ENCODE results near the gene RPL35A.
"Not testable (repeated sequence)": the region's sequence is repeated elsewhere in the genome, so short reads cannot be mapped to it uniquely, and the experiment has no call there.

Gene RPL35A

DNA sequence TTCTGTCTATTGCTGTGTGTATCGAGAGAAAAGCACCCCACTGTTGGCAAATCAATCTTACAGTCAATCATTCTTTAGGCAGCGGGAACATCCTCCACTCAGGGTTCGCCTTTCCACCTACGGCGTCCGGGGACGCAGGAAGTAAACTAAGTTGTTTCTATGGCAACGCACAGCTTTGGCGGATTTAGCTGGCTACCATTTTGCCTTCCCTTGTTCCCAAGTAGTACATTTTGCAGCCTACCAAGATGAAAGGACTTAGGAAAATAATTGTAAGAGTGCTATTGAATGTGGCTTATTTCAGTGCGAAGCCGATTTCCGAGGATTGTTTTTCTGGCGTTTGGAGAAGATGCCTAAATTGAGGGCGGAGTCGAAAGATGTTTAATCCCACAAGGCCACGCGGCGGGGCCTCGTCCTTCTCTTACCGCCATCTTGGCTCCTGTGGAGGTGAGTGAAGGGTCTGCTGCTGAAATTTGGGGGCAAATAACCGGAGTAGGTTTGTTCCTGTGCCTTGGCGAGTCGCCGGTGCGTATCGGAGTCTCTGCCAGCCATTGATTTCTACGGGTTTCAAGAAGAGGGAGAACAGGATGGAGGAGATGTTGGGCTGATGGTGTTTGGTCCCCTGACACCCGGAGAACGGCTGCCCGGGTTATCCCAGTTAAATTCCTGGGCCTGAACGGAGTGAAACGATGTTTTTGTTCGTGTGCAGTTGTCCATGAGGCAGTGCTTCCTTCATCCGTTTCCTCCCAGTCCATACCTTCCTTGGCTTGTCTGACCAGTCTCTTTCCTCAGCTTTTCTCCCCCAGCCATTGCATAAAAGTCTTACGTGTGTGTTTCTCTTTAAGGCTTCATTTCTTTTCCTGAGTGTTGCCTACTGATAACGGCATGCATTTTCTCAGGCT is at the start of gene RPL35A:
Gene RPL35A (plus strand): TSS at position 413 of the 899 bp plus-strand sequence. CDS start 778 bp downstream, outside the sequence.
- DNase-seq = peak; percentile 94 to 97

- DNase-seq = no peak
Measured at GRCh38 chr3:197901626-197902025, 48.4 kb upstream of the RPL35A start.

DNA sequence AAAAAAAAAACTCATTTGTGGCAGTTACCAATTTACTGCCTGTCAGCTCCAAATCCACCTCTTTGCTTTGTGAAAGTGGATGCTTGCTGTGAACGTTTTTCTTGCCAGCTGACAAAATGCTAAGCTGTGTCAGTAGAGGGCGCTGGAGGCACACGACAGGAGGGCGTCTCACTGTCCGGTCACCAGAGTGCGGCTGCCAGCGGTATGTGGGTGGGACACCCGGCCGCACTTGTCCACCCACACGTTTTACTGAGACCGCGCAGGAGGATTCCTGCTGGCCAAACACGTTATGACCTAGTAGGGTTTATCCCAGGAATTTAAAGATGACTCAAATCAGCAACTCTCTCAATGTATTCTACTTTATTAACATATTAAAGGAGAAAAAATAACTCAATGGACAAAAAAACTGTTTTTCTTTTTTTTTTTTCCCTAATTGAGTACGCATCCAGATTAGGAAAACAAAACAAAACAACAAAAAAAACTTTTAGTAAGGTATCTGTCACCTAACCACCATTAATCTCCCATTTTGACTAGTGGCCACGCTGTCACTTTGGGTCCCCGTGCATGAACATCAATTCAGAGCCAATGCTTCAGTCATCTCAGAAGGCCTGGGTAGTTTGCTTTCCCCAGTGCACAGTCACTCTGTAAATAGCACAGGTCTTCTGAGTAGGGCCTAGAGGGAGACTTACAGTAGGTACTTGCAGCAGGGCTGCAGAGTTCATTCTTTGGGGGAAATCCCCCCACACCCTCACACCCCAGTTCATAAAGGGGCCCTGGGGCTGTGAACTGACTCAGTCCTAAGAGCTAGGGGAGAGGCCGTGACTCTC is 43.8 kb upstream of the RPL35A start:
- DNase-seq = peak; percentile 65 to 76

DNA sequence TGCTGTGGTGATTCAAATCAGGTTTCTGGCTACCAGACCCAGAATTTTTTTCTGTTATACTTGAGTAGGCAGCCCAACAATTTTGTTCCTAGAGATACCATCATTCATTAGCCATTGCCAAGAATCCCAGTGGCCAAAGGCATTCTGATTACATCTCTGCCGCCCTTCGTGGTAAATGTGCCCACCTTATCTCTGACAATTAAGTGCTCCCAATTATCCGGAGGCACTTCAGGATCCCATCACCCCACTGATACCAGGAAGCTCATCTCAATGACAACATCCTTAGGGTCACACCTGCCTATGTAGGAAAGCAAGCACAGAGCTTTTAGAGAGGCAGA is 43.2 kb upstream of the RPL35A start:
- DNase-seq = no peak

GRCh38 chr3:197907196-197907595 is 42.8 kb upstream of the RPL35A start:
- no peak for DNase-seq

DNA sequence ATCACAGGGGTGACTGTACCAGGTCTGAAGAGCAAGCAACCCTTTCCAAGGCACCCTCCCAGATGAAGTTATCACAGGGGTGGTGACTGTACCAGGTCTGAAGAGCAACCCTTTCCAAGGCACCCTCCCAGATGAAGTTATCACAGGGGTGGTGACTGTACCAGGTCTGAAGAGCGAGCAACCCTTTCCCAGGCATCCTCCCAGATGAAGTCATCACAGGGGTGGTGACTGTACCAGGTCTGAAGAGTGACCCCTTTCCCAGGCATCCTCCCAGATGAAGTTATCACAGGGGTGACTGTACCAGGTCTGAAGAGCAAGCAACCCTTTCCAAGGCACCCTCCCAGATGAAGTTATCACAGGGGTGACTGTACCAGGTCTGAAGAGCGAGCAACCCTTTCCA is 41.4 kb upstream of the RPL35A start:
- not testable (repeated sequence) for DNase-seq

- no peak for DNase-seq
Measured at GRCh38 chr3:197908957-197909701, 40.9 kb upstream of the RPL35A start.

DNA sequence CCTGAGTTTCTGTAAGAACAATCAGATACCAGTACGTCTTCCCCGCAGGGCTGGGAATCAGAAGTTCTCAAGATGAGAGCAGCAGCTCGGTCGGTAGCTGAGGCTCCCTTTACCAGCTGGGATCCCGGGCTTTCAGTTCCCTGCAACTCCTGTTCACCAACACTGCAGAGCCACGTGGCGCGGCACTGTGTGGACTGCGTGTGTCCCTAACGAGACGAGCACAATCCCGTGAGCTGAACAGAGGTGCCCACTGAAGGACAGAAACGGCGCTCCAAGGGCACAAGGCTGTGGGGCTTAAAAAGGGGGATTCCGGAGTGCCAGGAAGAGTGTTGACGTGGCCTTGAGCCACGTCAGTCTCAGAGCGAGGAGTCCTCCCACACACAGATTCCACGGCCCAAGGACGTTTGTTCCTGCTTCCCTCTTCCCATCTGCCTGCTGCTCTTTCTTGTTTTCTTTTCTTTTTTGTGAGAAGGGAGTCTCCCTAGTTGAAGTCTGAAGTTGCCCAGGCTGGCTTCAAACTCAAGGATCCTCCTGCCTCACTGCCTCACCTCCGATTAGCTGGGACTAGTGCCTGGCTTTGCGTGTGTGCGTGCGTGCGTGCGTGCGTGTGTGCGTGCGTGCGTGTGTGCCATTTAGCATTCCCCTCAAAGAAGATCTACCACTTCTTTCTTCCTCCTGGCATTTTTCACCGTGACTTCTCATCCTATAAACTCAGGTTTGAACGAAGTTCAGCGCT is 37.1 kb upstream of the RPL35A start:
- no peak for DNase-seq

DNA sequence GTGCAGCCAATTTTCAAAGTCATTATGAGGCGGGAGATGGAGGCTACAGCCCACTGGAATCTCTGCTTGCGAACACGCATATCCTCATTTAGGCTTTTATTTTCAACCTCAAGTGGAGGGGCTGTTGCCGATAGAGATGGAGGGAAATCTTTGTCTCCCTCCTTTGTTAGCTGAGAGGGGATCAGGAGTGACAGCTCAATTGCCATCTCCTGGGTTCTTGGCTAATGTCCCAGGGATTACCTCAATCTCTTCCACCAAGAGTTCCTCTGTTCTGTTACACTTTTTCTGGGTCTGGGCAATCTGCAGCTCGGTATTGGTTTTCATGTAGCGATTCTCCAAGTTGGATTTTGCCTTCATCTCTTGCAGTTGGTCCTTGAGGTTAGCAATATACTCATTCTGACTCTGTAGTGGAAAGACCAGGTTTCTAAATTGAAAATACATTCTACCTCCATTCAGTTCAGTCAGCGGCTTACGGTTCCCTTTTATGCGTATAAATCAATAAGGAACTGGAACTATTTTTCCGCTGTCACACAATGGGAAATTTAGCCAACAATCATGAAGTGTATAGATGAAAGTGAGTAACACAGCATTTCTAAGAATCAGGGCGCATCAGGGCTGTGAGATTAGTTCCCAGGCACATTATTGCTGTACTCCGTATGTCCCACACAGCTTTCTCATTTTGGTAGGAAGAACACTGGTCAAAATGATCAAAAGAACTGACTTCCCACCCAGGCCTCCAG is 36.2 kb upstream of the RPL35A start:
- no peak for DNase-seq

- not testable (repeated sequence) for DNase-seq
Measured at GRCh38 chr3:197921429-197922275, 28.3 kb upstream of the RPL35A start.

GRCh38 chr3:197926418-197926817 is 23.6 kb upstream of the RPL35A start:
- DNase-seq = peak; percentile 3 to 21

- DNase-seq = not testable (repeated sequence)
Measured at GRCh38 chr3:197927578-197927977, 22.4 kb upstream of the RPL35A start.

- no peak for DNase-seq
Measured at GRCh38 chr3:197936819-197937384, 13.1 kb upstream of the RPL35A start.

GRCh38 chr3:197940745-197941384 is 9.1 kb upstream of the RPL35A start:
- DNase-seq = no peak

DNA sequence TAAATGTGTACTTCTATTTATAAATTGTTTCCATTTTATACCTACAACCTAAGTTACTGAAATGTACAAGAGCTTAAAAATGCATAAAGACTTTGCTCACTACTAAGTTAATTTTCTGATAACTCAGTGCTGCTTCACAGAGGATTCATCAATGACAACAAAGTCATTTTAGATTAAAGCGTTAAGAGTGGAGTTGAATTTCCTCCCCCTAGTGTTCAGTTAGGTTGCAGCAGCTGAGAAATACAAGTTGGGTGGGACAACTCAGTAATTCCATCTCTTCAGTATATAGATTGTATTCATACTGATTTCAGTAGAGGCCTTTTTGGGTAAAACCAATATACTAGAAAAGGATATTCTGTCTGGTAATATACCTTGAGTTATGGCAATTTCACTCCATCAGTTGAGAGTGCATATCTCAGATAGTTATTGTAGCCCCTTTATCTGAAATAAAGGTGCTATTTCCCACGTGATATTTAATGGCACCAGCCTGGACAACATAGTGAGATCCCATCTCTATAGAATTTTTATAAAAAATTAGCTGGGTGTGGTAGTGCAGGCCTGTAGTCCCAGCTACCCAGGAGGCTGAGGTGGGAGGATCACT is 6.9 kb upstream of the RPL35A start:
- DNase-seq = peak; percentile 77 to 83

DNA sequence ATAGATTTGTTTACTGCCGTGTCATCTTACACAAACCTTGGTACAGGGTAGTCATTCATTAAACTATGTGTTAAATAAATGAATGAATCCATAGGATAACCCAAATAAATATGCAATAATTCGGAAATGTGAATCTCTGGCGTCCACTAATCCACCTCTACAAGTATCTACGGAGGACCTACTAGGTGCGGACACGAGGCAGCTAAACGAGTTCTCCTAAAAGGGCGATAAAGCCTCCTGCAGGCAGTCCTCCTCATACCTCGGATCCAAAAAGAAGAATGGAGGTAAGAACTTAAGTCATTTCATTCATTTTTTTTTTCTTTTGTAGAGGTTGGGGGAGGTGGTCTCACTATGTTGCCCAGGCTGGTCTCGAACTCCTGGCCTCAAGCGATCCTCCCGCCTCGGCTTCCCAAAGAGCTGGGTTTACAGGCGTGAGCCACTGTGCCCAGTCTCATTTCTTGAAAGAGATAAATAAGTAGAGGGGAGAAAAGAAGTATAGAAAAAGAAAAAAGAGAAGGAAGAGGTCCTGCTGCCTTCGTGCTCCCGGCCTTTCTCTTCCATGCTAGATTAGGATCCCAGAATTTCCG is 706 bp upstream of the RPL35A start:
- no peak for DNase-seq

DNA sequence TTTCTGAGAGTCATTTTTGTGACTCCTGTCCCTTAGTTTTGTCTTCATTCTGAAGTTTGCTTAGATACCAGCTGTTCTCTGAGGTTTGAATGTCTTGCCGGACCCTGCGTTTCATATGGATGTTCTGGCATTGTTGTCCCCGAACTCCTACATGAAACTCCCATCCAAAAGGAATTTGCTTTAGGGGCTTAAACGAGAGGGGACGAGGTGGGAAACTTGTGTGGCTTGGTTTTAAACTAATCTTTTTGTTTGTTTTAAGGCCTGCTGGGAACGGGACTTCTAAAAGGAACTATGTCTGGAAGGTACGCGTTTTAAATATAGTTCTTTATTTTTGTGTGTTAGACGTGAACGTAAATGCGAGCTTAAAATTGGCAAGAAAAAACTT is 679 bp downstream of the RPL35A start:
- no peak for DNase-seq

- no peak for DNase-seq
Measured at GRCh38 chr3:197951392-197951990, 1.5 kb downstream of the RPL35A start.

DNA sequence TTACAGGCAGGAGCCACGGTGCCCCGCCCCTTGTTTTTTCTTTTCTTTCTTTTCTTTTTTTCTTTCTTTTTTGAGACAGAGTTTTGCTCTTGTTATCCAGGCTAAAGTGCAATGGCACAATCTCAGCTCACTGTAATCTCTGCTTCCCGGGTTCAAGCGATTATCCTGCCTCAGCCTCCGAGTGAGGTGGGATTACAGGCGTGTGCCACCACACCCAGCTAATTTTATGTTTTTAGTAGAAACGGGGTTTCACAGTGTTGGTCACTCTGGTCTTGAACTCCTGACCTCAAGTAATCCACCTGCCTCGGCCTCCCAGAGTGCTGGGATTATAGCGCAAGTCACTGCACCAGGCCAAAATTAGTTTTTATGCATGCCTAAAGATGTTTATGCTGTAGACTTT is 2.5 kb downstream of the RPL35A start:
- no peak for DNase-seq
